Pulmonary artery endothelial cell (primary cell): ENCODE results near the gene KLF15. TPM values are rescaled to one million over a fixed set of nuclear protein-coding genes. Genes with fewer than 3 reads are reported as not detected.

Experiments used
- DNase-seq: peaks from one replicate; pipeline ENCODE4 v3.0.0-alpha.2; 2011; ENCODE audit warnings: low read depth, low spot score
- total RNA-seq: library from RNA; depleted of rRNA; stranded (reverse); fragments of >200 nt; gene quantifications from 2 replicates; pipeline ENCODE4 v1.2.3, GENCODE V29; 2014

Gene KLF15
- total RNA-seq, 1 donor from 2014 or later, result 2.3 TPM

GRCh38 chr3:126389112-126389793, 32.0 kb upstream of the KLF15 start:
- DNase-seq, result peak; percentile 54

- no peak for DNase-seq
These were observed 24.8 kb upstream of the KLF15 start for GRCh38 chr3:126381966-126382365.

DNA sequence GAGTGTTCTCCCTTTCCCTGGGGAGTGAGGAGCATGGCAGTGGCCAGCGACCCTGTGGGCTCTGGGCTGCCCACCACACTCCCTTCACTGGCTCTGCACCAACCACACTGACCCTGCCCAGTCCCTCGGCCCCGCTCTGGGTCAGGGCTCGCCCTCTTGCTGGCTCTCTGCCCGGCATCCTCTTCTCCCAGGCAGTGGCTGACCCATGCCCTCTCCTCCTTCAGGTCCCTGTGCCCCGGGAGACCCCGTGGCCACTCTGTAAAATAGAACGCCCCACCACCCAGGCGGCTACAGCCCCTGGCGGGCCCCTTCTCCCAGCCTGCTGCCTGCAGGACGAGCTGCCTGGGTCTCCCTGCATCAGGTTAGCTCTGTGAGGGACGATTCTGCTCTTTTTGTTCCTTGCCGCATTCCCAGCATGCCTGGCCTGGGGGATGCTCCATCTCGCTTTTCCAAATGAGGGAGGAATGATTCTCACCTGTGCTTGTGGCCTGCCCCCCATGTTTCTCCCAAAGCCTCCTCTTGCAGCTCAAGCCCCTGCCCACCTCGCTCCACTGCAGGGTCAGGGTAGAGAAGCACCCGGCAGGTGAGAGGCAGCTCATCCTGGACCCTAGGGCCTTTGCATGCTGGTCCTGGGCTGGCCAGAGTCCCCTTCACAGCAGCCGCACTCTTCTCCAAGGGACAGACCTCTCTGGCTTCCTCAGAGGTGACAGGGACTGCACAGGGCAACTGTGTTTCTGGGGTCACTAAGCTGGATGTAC, 23.0 kb upstream of the KLF15 start:
- no peak for DNase-seq

DNA sequence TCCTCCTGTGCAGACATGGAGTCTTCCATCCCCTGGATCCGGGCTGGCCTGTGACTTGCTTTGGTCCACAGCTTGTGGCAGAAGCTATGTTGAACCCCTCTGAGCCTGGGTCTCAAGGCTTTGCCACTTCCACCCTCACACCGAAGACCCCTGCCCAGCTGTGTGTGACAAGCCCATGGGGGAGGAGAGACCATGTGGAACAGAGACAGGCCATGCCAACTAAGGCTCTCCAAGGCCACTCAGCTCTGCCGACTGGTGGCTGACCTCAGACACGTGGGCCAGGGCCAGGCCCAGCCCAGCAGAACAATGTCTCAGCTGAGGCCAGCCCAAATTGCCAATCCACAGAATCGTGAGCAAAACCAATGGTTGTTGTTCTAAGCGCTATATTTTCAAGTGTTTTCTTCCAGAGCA, 21.1 kb upstream of the KLF15 start:
- no peak for DNase-seq

DNA sequence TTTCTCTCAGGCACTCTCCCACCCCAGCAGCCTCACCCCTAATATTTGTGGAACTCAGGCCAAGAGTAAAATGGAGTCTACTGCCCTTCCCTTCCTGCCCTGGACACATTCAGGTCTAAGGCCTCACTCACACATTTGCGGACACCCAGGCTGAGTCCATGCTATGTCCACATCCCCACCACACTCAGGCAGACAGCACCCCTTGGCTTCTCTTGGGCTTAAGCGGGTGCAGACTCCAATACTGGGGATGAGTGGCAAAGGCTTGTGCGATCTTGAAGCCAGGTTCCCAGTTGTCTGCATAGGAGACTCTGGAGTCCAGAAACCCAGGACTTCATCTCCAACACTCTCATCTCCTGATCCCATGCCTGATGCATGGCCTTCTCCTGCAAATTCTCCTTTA, 20.0 kb upstream of the KLF15 start:
- no peak for DNase-seq

DNA sequence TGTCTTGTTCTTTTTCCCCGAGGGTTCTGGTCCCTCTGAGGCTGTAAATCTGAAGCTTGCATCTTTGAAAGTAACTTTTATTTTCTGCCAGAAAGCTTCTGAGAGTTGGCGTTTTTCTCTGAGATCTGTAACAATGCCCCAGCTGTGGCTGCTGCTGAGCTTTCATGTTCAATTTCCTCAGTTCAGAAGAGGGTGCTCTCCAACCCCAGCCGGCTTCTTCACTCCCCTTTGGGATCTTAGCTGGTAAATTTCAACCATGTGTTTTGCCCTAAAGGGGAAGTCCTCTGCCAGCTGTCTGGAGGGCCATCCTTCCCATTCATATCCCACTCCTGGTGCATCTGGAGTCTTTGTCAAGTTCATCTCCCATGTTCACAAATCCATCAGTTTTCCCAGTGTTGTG, 19.2 kb upstream of the KLF15 start:
- DNase-seq, result no peak

DNA sequence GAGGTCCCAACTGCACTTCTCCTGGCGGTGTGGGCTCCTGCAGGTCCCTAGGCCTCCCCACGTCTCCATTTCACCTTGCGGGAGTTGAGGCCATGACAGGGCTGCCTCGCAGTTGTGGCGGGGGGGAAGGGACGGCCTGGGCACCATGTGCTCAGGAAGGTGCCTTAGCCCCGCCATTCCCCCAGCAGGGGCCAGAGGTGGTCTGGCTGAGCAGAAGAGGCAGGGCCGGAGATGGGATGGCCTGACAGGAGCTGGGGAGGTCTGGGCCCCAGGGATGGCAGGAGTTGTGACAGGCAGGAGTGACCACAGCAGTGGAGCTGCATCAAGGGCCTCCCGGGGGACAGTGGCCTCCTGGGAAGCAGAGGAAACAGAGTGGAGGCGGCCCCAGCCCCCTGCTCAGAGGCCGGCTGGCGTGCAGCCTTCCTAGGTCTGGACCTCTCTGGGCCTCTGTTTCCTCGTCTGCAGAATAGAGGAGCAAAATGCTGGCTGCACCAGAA, 18.7 kb upstream of the KLF15 start:
- DNase-seq, result no peak

DNA sequence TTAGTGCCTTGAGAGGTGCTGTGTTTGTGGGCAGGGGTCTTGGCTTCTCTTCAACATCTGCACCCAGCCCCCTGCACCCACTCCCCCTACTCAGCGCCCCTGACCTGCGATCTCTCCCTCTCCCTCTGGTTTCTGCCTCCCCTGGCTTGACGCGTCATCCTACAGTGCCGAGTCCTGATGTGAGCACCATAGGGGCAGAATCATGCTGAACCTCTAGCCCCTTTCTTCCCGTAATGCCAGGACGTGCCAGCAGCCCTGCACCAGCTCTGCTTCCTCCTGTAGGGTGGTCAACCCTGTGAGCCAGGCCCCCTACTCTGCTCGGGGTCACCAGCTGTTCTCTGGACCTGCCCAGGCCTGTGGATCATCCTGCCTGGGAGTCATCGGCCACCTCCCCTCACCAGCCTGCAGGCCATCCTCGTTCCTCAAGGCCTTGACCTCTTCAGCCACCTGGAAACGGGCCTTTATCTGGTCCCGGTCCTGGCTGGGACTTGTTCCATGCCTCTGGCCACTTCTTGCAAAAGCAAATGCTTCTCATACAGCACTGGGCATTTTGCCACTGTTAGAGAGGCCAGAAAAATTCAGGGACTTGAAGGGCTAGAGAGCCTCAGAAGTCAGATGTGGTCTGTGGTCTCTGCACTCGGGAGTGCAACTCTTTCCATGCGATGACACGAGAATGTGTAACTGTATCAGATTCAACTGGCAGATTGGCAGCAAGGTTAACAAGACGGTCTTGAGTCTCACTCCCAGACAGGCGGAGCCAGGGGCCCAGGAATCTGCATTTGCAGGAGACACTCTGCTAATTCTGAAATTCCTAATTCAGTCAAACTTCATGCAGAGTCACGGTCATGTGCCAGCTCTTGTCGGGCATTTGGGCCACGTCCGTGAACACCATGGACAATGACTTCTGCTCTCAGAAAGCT, 16.7 kb upstream of the KLF15 start:
- no peak for DNase-seq

- no peak for DNase-seq
These were observed 16.0 kb upstream of the KLF15 start for GRCh38 chr3:126373146-126373613.

DNA sequence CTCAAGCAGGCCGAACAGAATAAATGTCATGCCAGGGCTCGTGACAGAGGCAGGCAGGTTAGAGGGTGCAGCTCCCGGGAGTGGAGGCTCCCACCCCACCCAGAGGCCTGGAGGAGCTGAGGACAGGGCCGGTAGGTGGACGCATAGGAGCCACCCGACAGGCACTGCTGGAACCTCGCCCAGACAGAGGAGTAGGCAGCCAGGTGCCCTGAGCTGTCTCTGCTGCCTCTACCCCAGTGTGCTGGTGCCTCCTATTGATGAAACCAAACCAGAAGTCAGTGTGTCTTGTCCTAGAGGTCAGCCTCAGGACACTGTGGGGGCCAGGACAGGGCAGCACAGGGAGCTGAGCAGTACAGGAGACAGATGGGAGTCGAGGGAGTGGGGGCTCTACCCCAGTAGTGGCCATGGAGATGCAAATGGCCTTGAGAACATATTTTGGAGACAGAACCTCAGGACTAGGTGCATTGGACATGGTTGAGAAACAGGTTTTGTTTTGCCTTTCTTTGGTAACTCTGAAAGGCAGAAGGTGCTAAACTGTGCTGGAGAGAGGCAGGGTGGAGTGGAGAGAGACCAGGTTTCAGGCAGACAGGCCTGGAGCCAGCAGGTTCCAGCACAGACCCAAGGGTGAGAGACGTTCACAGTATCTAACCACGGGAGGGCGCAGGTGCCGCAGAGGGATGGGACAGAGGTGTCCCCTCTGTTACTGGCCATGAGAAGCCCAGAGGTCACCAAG, 15.4 kb upstream of the KLF15 start:
- no peak for DNase-seq

DNA sequence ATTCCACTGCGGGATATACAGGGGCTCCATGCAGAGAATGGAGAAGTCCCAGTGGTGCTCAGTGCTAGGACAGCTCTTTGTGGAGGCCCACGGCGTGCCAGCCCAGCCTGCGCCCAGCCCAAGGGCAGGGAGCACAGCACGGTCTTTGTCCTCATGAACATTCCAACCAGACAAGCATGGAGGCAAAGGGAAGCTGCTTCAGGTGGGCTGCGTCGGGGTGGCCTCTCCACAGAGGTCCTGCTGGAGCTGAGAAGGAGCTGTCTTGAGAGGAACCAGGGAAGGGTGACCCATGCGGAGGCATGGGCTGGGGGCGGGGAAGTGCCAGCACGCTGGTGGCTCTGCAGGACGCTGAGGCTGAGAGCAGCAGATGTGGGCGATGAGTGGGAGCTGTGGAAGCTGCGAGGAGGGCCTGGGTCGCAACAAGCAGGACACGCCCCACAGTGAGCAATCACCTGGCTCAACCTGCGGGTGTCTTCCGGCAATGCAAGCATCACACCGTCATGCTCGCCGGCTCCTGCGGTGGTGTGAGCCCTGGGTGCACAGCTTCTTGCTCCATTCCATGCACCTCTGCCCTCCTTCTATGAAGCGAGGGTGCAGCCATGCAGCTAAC, 14.0 kb upstream of the KLF15 start:
- DNase-seq, result no peak

- no peak for DNase-seq
These were observed 13.4 kb upstream of the KLF15 start for GRCh38 chr3:126370606-126371005.

- DNase-seq, result no peak
These were observed 12.8 kb upstream of the KLF15 start for GRCh38 chr3:126370055-126370454.

GRCh38 chr3:126369490-126369889, 12.3 kb upstream of the KLF15 start:
- no peak for DNase-seq

GRCh38 chr3:126367316-126367805, 10.2 kb upstream of the KLF15 start:
- no peak for DNase-seq

GRCh38 chr3:126365351-126366277, 8.4 kb upstream of the KLF15 start:
- DNase-seq, result no peak

DNA sequence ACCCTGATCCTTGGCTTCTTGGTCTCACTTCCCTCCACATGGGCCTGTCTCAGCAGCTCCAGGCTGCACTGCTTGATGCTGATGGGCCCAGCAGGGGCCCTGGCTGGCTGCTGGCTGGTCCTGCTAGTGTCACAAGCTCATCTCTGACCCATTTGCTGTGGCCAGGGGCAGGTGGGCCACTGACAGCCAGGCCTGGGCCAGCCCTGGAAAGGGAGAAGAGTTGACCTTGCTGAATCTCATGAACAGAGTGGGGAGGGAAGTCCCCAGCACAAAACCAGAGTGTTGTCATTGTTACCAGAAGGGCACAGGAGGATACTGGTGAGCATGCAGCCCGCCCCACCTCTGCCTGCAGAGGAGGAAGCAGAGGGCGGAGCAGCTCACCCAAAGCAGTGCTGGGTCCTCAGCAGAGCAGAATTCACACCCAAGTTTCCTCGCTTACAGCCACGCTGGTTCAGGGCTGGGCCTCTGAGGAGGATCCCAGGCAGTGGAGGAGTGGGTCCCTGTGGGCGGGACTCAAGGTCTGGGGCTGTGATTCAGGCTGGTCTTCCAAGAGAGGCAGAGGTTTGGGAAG, 7.6 kb upstream of the KLF15 start:
- no peak for DNase-seq

DNA sequence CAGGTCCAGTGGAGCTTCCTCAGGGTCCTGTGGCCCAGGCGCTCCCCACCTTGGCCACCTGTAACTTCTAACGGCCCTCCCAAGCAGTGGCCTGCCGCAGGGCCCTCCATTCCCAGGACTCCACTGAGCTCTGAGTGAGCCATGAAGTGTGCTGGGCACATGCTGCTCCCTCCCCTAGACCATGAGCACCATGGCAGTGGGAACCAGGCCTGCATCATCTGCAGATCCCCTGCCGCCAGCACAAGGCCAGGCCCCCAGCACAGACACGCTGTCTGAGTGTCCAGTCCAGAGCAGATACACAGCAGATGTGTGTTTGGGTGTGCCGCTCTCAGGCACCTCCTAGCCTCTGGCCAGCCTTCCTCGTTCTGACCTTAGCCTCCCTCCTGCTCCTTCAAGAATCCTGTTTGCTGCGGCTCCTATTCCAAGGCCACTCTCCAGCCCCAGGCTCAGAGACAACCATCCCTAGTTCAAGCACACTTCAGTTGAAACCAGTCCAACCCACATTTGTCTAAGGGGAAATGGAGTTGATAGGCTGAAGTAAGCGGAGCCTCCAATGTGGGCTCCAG, 7.0 kb upstream of the KLF15 start:
- no peak for DNase-seq

DNA sequence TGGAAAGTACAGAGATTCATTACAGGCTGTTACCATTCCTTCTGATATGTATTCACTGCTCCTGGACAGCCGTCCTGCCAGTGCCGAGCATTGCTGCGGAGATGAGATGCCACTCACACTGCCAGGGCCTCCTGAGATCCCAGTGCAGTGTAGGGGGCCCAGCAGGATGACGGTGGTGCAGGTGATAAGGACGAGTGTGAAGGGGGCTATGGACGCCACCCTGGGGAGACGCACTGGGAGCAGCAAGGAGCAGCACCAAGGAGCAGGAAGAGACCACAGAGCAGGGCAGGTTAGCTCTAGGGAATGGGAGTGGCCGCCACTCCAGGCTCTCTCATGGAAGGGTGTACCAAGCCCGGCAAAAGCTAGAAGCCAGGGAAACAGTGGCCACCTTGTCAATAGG, 4.0 kb upstream of the KLF15 start:
- no peak for DNase-seq
